A673 (cell line): Measurements from ENCODE around the gene TRMT61A. TPM values are rescaled to one million over a fixed set of nuclear protein-coding genes. Genes with fewer than 3 reads are reported as not detected.
A peak's percentile ranks its signal among the peaks of the same experiment; 100 is the strongest.

Experiments used
- BruUV-seq: library from RNA; stranded (reverse); fragments of 400-500 nt; replicated peaks from 2 replicates; lab custom pipeline; 2021; lab: Mats Ljungman, UMichigan
- CTCF ChIA-PET: fragments of 300-600 bp; sonication (Branson Sonifier 250); formaldehyde crosslinking; loops from one replicate; lab custom pipeline; 2022; ENCODE audit warnings: antibody characterized with exemption; lab: Charles Lee
- POLR2A ChIA-PET: fragments of 300-600 bp; sonication (Branson Sonifier 250); formaldehyde crosslinking; loops from one replicate; lab custom pipeline; 2022; ENCODE audit warnings: antibody characterized with exemption; ENCODE audit not compliant: low non-redundant PET; lab: Charles Lee
- DNase-seq: peaks from one replicate; pipeline ENCODE4 v3.0.0-alpha.2; 2015; ENCODE audit warnings: low spot score
- H3K27ac ChIP-seq: fragments of 200-600 bp; sonication (generic); 2 replicates; pipeline ENCODE4 v1.5.1; 2016; ENCODE audit warnings: mixed run types, low read depth, mild to moderate bottlenecking, mixed read lengths, antibody characterized with exemption, low read length; ENCODE audit not compliant: poor library complexity, severe bottlenecking
- H3K27me3 ChIP-seq: fragments of 200-600 bp; sonication (generic); replicated peaks from 2 replicates; pipeline ENCODE4 v1.6.1; 2017; ENCODE audit warnings: mixed run types, low read depth, mild to moderate bottlenecking, mixed read lengths, antibody characterized with exemption, low read length; ENCODE audit not compliant: insufficient read depth, poor library complexity
- H3K36me3 ChIP-seq: fragments of 200-600 bp; sonication (generic); 2 replicates; pipeline ENCODE4 v1.6.1; 2016; ENCODE audit warnings: mixed run types, mild to moderate bottlenecking, mixed read lengths, antibody characterized with exemption, low read length; ENCODE audit not compliant: insufficient read depth, poor library complexity, severe bottlenecking
- H3K4me1 ChIP-seq: fragments of 200-600 bp; sonication (generic); 2 replicates; pipeline ENCODE4 v1.6.1; 2017; ENCODE audit warnings: mixed run types, mild to moderate bottlenecking, mixed read lengths, antibody characterized with exemption, low read length; ENCODE audit not compliant: insufficient read depth, poor library complexity, severe bottlenecking
- H3K4me3 ChIP-seq: fragments of 200-600 bp; sonication (generic); 2 replicates; pipeline ENCODE4 v1.5.1; 2016; ENCODE audit warnings: low read depth, mixed run types, mild to moderate bottlenecking, mixed read lengths, low read length; ENCODE audit not compliant: poor library complexity, severe bottlenecking
- H3K9me3 ChIP-seq: fragments of 200-600 bp; sonication (generic); 2 replicates; pipeline ENCODE4 v1.6.1; 2016; ENCODE audit warnings: mixed run types, low read depth, mild to moderate bottlenecking, mixed read lengths, antibody characterized with exemption, low read length; ENCODE audit not compliant: poor library complexity, severe bottlenecking
- CTCF ChIP-seq: fragments of 300-800, 200-600 bp; sonication (generic); conservative IDR thresholded peaks from 2 replicates; pipeline ENCODE4 v1.5.1; 2017; ENCODE audit warnings: low read depth, mild to moderate bottlenecking, antibody characterized with exemption, low read length, moderate library complexity, mixed read lengths
- EZH2 ChIP-seq: fragments of 200-600 bp; sonication (generic); IDR thresholded peaks from 2 replicates; pipeline ENCODE4 v1.6.1; 2017; ENCODE audit warnings: borderline replicate concordance, low read depth, mild to moderate bottlenecking, mixed read lengths, antibody characterized with exemption, low read length; ENCODE audit not compliant: poor library complexity, severe bottlenecking
- intact Hi-C: fragments of 100-400 bp; cut with micrococcal nuclease; formaldehyde crosslinking; loops from one replicate; pipeline ENCODE4 v1.10.0; 2022; ENCODE audit not compliant: unreplicated experiment
- total RNA-seq: library from RNA; stranded (reverse); gene quantifications from 2 replicates; pipeline ENCODE4 v1.2.3, GENCODE V29; 2021

Gene TRMT61A
- total RNA-seq, 1 experiment from 2014 or later: 23.6 TPM

- H3K9me3 ChIP-seq: no peaks in the 10 kb centered on the region
- CTCF ChIA-PET: no interaction called here
- H3K27me3 ChIP-seq: no peaks in the 10 kb centered on the region
- POLR2A ChIA-PET: no interaction called here
- no peak overlapping the region for H3K27ac ChIP-seq
- intact Hi-C loops: loop anchor here (5.0 kb wide), 1 partner anchor 464 kb away; no protein-coding TSS in a partner anchor
- no peak for TF ChIP-seq EZH2
- DNase-seq: no peak
- no TSS peak for BruUV-seq
- no peak overlapping the region for H3K4me3 ChIP-seq
- H3K4me1 ChIP-seq: peaks cover 40% of the 10 kb centered on the region
- H3K36me3 ChIP-seq: no peaks in the 10 kb centered on the region
Observed at GRCh38 chr14:103540821-103541708, 12.1 kb downstream of the TRMT61A start.

GRCh38 chr14:103541709-103542604 is 13.0 kb downstream of the TRMT61A start:
- BruUV-seq: no TSS peak
- Histone ChIP-seq H3K4me3 (no peak overlapping the region), H3K27ac (peak overlapping the region; percentile 59)

GRCh38 chr14:103542605-103543088 is 13.7 kb downstream of the TRMT61A start:
- intact Hi-C loops: loop anchor here (5.0 kb wide), 1 partner anchor 465 kb away; no protein-coding TSS in a partner anchor
- Histone ChIP-seq H3K27me3 (no peaks in the 10 kb centered on the region), H3K4me3 (no peak overlapping the region), H3K36me3 (no peaks in the 10 kb centered on the region), H3K9me3 (no peaks in the 10 kb centered on the region), H3K27ac (peak overlapping the region; percentile 59), H3K4me1 (peaks cover 40% of the 10 kb centered on the region)
- DNase-seq: no peak
- BruUV-seq: no TSS peak
- POLR2A ChIA-PET: no interaction called here
- CTCF ChIA-PET: no interaction called here
- TF ChIP-seq CTCF (no peak), EZH2 (no peak)

More at GRCh38 chr14:103541709-103542604, 13.0 kb downstream of the TRMT61A start:
- DNase-seq: no peak
- H3K9me3 ChIP-seq: no peaks in the 10 kb centered on the region
- H3K4me1 ChIP-seq: peaks cover 40% of the 10 kb centered on the region
- POLR2A ChIA-PET: no interaction called here
- no peaks in the 10 kb centered on the region for H3K36me3 ChIP-seq
- intact Hi-C loops: loop anchor here (5.0 kb wide), 1 partner anchor 465 kb away; no protein-coding TSS in a partner anchor
- no peaks in the 10 kb centered on the region for H3K27me3 ChIP-seq
- CTCF ChIA-PET: no interaction called here
- TF ChIP-seq CTCF (no peak), EZH2 (no peak)
